K562 (cell line): ENCODE results near the gene IRF3. TPM values are rescaled to one million over a fixed set of nuclear protein-coding genes. Genes with fewer than 3 reads are reported as not detected.

Experiments
- ATF6 ChIP-seq: sonication (generic); formaldehyde crosslinking; IDR thresholded peaks from 2 replicates; pipeline ENCODE4 v1.4.0; 2020; ENCODE audit warnings: mild to moderate bottlenecking, missing genetic modification reagents
- BDP1 ChIP-seq: IDR thresholded peaks from 3 replicates; pipeline ENCODE4 v1.6.1; 2011; ENCODE audit not compliant: insufficient read length, insufficient read depth
- EGR1 ChIP-seq: fragments of 450-650 bp; conservative IDR thresholded peaks from 2 replicates; pipeline ENCODE4 v1.6.1; 2017; ENCODE audit warnings: mild to moderate bottlenecking
- ETV1 ChIP-seq: fragments of 450-650 bp; conservative IDR thresholded peaks from 2 replicates; pipeline ENCODE4 v1.6.1; 2016; ENCODE audit warnings: missing genetic modification characterization, control low read depth, low read depth, missing compliant biosample characterization
- FOXK1 ChIP-seq: sonication (generic); formaldehyde crosslinking; IDR thresholded peaks from 2 replicates; pipeline ENCODE4 v1.8.0; 2022; ENCODE audit warnings: missing genetic modification reagents, mild to moderate bottlenecking, borderline replicate concordance
- GABPB2 ChIP-seq: fragments of 250-450 bp; sonication (Bioruptor Pico); conservative IDR thresholded peaks from 2 replicates; pipeline ENCODE4 v1.5.1; 2021; ENCODE audit warnings: mild to moderate bottlenecking
- HMG20A ChIP-seq: fragments of 450-650 bp; formaldehyde crosslinking; conservative IDR thresholded peaks from 2 replicates; pipeline ENCODE4 v1.4.0; 2020; ENCODE audit warnings: mild to moderate bottlenecking, mixed read lengths
- HMGN3 ChIP-seq: IDR thresholded peaks from 2 replicates; pipeline ENCODE4 v1.6.1; 2011; ENCODE audit warnings: borderline replicate concordance, low read depth, mild to moderate bottlenecking, mixed read lengths, low read length; ENCODE audit not compliant: insufficient read length; ENCODE audit errors: extremely low read depth
- HOXB6 ChIP-seq: fragments of 250-450 bp; sonication (Bioruptor Pico); IDR thresholded peaks from 2 replicates; pipeline ENCODE4 v1.5.1; 2022; ENCODE audit warnings: mild to moderate bottlenecking, borderline replicate concordance
- JUNB ChIP-seq: fragments of 450-650 bp; formaldehyde crosslinking; conservative IDR thresholded peaks from 2 replicates; pipeline ENCODE4 v1.4.0; 2020; ENCODE audit warnings: mild to moderate bottlenecking
- KDM5B ChIP-seq: fragments of 200-600 bp; sonication (generic); IDR thresholded peaks from 2 replicates; pipeline ENCODE4 v1.6.1; 2012; ENCODE audit warnings: low read depth, mild to moderate bottlenecking, moderate library complexity, low read length, control low read depth, inconsistent platforms; ENCODE audit not compliant: insufficient replicate concordance
- MCM5 ChIP-seq: fragments of 450-650 bp; IDR thresholded peaks from 2 replicates; pipeline ENCODE4 v1.6.1; 2016; ENCODE audit warnings: low read depth
- MITF ChIP-seq: IDR thresholded peaks from 2 replicates; pipeline ENCODE4 v1.6.1; 2014; ENCODE audit warnings: antibody characterized with exemption
- OTX1 ChIP-seq: fragments of 450-650 bp; formaldehyde crosslinking; IDR thresholded peaks from 2 replicates; pipeline ENCODE4 v1.4.0; 2022; ENCODE audit warnings: mild to moderate bottlenecking
- PRMT5 ChIP-seq: sonication (generic); formaldehyde crosslinking; IDR thresholded peaks from 2 replicates; pipeline ENCODE4 v1.5.0; 2020; ENCODE audit warnings: missing genetic modification reagents
- SMARCC2 ChIP-seq: fragments of 450-650 bp; IDR thresholded peaks from 2 replicates; pipeline ENCODE4 v1.6.1; 2017; ENCODE audit warnings: antibody characterized with exemption, moderate library complexity, mild to moderate bottlenecking, low read depth
- SOX6 ChIP-seq: fragments of 450-650 bp; IDR thresholded peaks from 2 replicates; pipeline ENCODE4 v1.6.1; 2014; ENCODE audit warnings: mild to moderate bottlenecking
- SP1 ChIP-seq: sonication (generic); formaldehyde crosslinking; IDR thresholded peaks from 2 replicates; pipeline ENCODE4 v1.8.1; 2022; ENCODE audit warnings: mild to moderate bottlenecking, missing genetic modification reagents
- SRSF3 ChIP-seq: fragments of 200-400 bp; formaldehyde crosslinking; IDR thresholded peaks from 2 replicates; pipeline ENCODE4 v1.6.1; 2016; ENCODE audit warnings: mild to moderate bottlenecking, low read length, moderate library complexity; ENCODE audit not compliant: insufficient read depth
- STAT5B ChIP-seq: fragments of 250-450 bp; sonication (Bioruptor Pico); IDR thresholded peaks from 2 replicates; pipeline ENCODE4 v1.8.0; 2021; ENCODE audit warnings: mild to moderate bottlenecking, inconsistent platforms
- SUPT5H ChIP-seq: fragments of 450-650 bp; IDR thresholded peaks from 2 replicates; pipeline ENCODE4 v1.6.1; 2016
- TBP ChIP-seq: optimal IDR thresholded peaks from 2 replicates; pipeline ENCODE3; 2011; ENCODE audit warnings: low read depth, low read length, improper control_type of control experiment
- TCF3 ChIP-seq: sonication (generic); formaldehyde crosslinking; IDR thresholded peaks from 2 replicates; pipeline ENCODE4 v1.4.0; 2020; ENCODE audit warnings: mild to moderate bottlenecking, missing genetic modification reagents
- UBTF ChIP-seq, 2 experiments: IDR thresholded peaks; 2 replicates each; pipeline ENCODE4 v1.6.1; 2012; ENCODE audit warnings: improper control_type of control experiment in 2 of 2, low read depth in 2 of 2, low read length in 2 of 2, borderline replicate concordance in 1 of 2
- ZBTB17 ChIP-seq: fragments of 450-650 bp; formaldehyde crosslinking; IDR thresholded peaks from 2 replicates; pipeline ENCODE4 v1.4.0; 2020; ENCODE audit warnings: mild to moderate bottlenecking
- ZNF165 ChIP-seq: fragments of 250-450 bp; sonication (Bioruptor Pico); IDR thresholded peaks from 2 replicates; pipeline ENCODE4 v1.4.0; 2020; ENCODE audit warnings: borderline replicate concordance
- polyA plus RNA-seq, 8 experiments: library from polyadenylated mRNA; depleted of rRNA in 4 of 8; stranded (reverse) in 5 of 8; unstranded in 3 of 8; fragments of >200 nt; fragmentation: Nextera tagmentation in 2 of 8; fragmentation: Illumina TruSeq in 1 of 8; extraction: Ambion mirVana in 2 of 8; extraction: Trizol in 1 of 8; gene quantifications; 2 replicates each; pipeline versions ENCODE4 v1.2.1 to v1.2.3, GENCODE V29; 2011 to 2014; ENCODE audit warnings: inconsistent platforms in 1 of 8, missing spikeins in 1 of 8
- total RNA-seq, 7 experiments: library from RNA; depleted of rRNA in 6 of 7; stranded (reverse); fragments of >200 nt in 6 of 7; fragmentation: Illumina TruSeq in 2 of 7; extraction: Trizol in 2 of 7; gene quantifications; 2 replicates each; pipeline versions ENCODE4 v1.2.1 to v1.2.3, GENCODE V29; 2011 to 2021; ENCODE audit warnings: low replicate concordance in 1 of 7

IRF3 gene
- total and polyA plus RNA-seq, 9 of the 15 experiments (the other 6 are each of a cell fraction or from before 2014, with no cell fraction given), result 7.5 to 145 (median 65.4) TPM

GRCh38 chr19:49712397-49712859 lies 46.8 kb upstream of the IRF3 start (continued):
- TF ChIP-seq TCF3, result no peak
- peak; percentile 79 for TF ChIP-seq SP1 (CRISPR knock-in tag)
- no peak for TF ChIP-seq MCM5
- peak; percentile 96 for TF ChIP-seq EGR1
- TF ChIP-seq HOXB6 (CRISPR knock-in tag), result no peak
- TF ChIP-seq ATF6, result no peak
- TF ChIP-seq SUPT5H, result no peak; the same call in 1 of the 2 replicates
- no peak for TF ChIP-seq SOX6
- TF ChIP-seq SRSF3, result no peak
- TF ChIP-seq OTX1 (CRISPR knock-in tag), result peak; percentile 81; the same call in 1 of the 2 replicates
- TF ChIP-seq HMG20A (CRISPR knock-in tag), result no peak
- no peak for TF ChIP-seq STAT5B (CRISPR knock-in tag)
- TF ChIP-seq KDM5B, result no peak
- TF ChIP-seq HMGN3, result no peak
- no peak for TF ChIP-seq BDP1
- no peak for TF ChIP-seq FOXK1 (CRISPR knock-in tag)
- no peak for TF ChIP-seq ZBTB17 (CRISPR knock-in tag)
- TF ChIP-seq JUNB, result no peak
- TF ChIP-seq PRMT5 (CRISPR knock-in tag), result no peak
- TF ChIP-seq ZNF165 (CRISPR knock-in tag), result no peak
- no peak for TF ChIP-seq SMARCC2
- no peak for TF ChIP-seq TBP
- TF ChIP-seq MITF, result no peak
- TF ChIP-seq ETV1, result no peak
- no peak for TF ChIP-seq UBTF (IDR thresholded peaks at IDR 0.05; ENCODE audit: borderline replicate concordance in 1 of 2, low read depth in 2 of 2, low read length in 2 of 2)
- TF ChIP-seq GABPB2 (CRISPR knock-in tag), result no peak
